CD4-positive, alpha-beta T cell treated with Interleukin-1 beta for 1 hour (primary cell): ENCODE measurements around the gene MAPK8IP3.

Experiments used
- DNase-seq, 2 donors: peaks; one replicate each; pipeline ENCODE4 v3.0.0-alpha.2; 2020 to 2022

MAPK8IP3 gene

GRCh38 chr16:1764971-1765370, 59.0 kb downstream of the MAPK8IP3 start:
- no peak for DNase-seq

- DNase-seq: no peak
Measured at GRCh38 chr16:1765826-1766225, 59.8 kb downstream of the MAPK8IP3 start.

- no peak for DNase-seq
Measured at GRCh38 chr16:1766231-1766630, 60.2 kb downstream of the MAPK8IP3 start.

GRCh38 chr16:1766701-1767100, 60.7 kb downstream of the MAPK8IP3 start:
- DNase-seq: no peak

GRCh38 chr16:1767116-1767994, 61.4 kb downstream of the MAPK8IP3 start:
- DNase-seq: no peak

GRCh38 chr16:1768061-1768766, 62.2 kb downstream of the MAPK8IP3 start:
- DNase-seq: no peak

- DNase-seq: no peak
Measured at GRCh38 chr16:1768767-1769401, 62.9 kb downstream of the MAPK8IP3 start.

- DNase-seq: no peak
Measured at GRCh38 chr16:1769402-1770300, 63.7 kb downstream of the MAPK8IP3 start.

GRCh38 chr16:1770328-1771187, 64.6 kb downstream of the MAPK8IP3 start:
- peak; percentile 44 to 63 for DNase-seq

GRCh38 chr16:1771188-1771863, 65.3 kb downstream of the MAPK8IP3 start, which contains the start of gene NME3:
NME3 (minus strand) TSS chr16:1771543; CDS start chr16:1771534, 9 bp downstream.
- peak; percentile 66 to 75 for DNase-seq

GRCh38 chr16:1771864-1772361, 65.9 kb downstream of the MAPK8IP3 start:
- DNase-seq: no peak

- DNase-seq: peak in 1 of 2 donors; percentile 15
Measured at GRCh38 chr16:1772362-1772907, 66.4 kb downstream of the MAPK8IP3 start, which contains the start of gene EME2. EME2 (plus strand) TSS chr16:1772810; CDS start chr16:1773228, 418 bp downstream.

GRCh38 chr16:1772908-1773702, 67.1 kb downstream of the MAPK8IP3 start, which contains the start of gene MRPS34:
MRPS34 (minus strand) TSS chr16:1773134; CDS start chr16:1773119, 15 bp downstream.
- DNase-seq: peak; percentile 82 to 85

- no peak for DNase-seq
Measured at GRCh38 chr16:1773703-1774447, 67.9 kb downstream of the MAPK8IP3 start.

- no peak for DNase-seq
Measured at GRCh38 chr16:1774448-1774780, 68.4 kb downstream of the MAPK8IP3 start.

GRCh38 chr16:1775006-1775845, 69.2 kb downstream of the MAPK8IP3 start:
- DNase-seq: no peak
